HFF-Myc (cell line): ENCODE data around the gene FIP1L1.

Source experiments
- DNase-seq: peaks from one replicate; pipeline ENCODE4 v3.0.0-alpha.2; 2011; ENCODE audit warnings: low read depth; ENCODE audit errors: extremely low read depth
- H3K4me3 ChIP-seq: replicated peaks from 2 replicates; pipeline ENCODE4 v1.5.1; 2011; ENCODE audit warnings: low read depth, mild to moderate bottlenecking, control low read depth, low read length
- CTCF ChIP-seq: IDR thresholded peaks from 2 replicates; pipeline ENCODE4 v1.5.1; 2012; ENCODE audit warnings: mild to moderate bottlenecking, low read depth, low read length, control low read depth; ENCODE audit errors: missing control alignments

The FIP1L1 gene

GRCh38 chr4:53444954-53445353 lies 67.5 kb downstream of the FIP1L1 start:
- H3K4me3 ChIP-seq = no peak overlapping the region
- TF ChIP-seq CTCF = no peak
- DNase-seq = no peak

GRCh38 chr4:53450773-53451172 lies 73.3 kb downstream of the FIP1L1 start:
- DNase-seq = no peak
- no peak overlapping the region for H3K4me3 ChIP-seq
- TF ChIP-seq CTCF = no peak

- TF ChIP-seq CTCF = no peak
- no peak overlapping the region for H3K4me3 ChIP-seq
- DNase-seq = no peak
These were observed 75.9 kb downstream of the FIP1L1 start for GRCh38 chr4:53453385-53453784.

GRCh38 chr4:53455766-53456165 lies 78.3 kb downstream of the FIP1L1 start:
- DNase-seq = no peak
- no peak overlapping the region for H3K4me3 ChIP-seq

GRCh38 chr4:53456178-53456577 lies 78.7 kb downstream of the FIP1L1 start:
- no peak for TF ChIP-seq CTCF
- H3K4me3 ChIP-seq = no peak overlapping the region
- DNase-seq = no peak

More at GRCh38 chr4:53455766-53456165, 78.3 kb downstream of the FIP1L1 start:
- TF ChIP-seq CTCF = no peak

- no peak for TF ChIP-seq CTCF
- DNase-seq = no peak
- no peak overlapping the region for H3K4me3 ChIP-seq
These were observed 82.1 kb downstream of the FIP1L1 start for GRCh38 chr4:53459548-53459947.

GRCh38 chr4:53461244-53461643 lies 83.8 kb downstream of the FIP1L1 start:
- no peak for DNase-seq
- no peak overlapping the region for H3K4me3 ChIP-seq
- TF ChIP-seq CTCF = no peak
